ENCODE measurements around the gene SRP68.

The SRP68 gene

GRCh38 chr17:75994802-75995370 lies 77.4 kb downstream of the SRP68 start:
- DNase-seq, result no peak

GRCh38 chr17:75991396-75991795 lies 80.9 kb downstream of the SRP68 start:
- no peak for DNase-seq
